OCI-LY1 (cell line): ENCODE measurements around the gene FUCA2.

ENCODE experiments used
- CTCF ChIP-seq: fragments of 200-600 bp; sonication (generic), shearing (Covaris generic); IDR thresholded peaks from 2 replicates; pipeline ENCODE4 v1.5.1; 2017; ENCODE audit warnings: mild to moderate bottlenecking, antibody characterized with exemption, low read length, moderate library complexity, mixed read lengths
- EZH2 ChIP-seq: fragments of 200-600 bp; sonication (generic), shearing (Covaris generic); IDR thresholded peaks from 2 replicates; pipeline ENCODE4 v1.8.0; 2017; ENCODE audit warnings: borderline replicate concordance, mixed run types, mild to moderate bottlenecking, antibody characterized with exemption, low read length, moderate library complexity, mixed read lengths

- no peak for TF ChIP-seq CTCF
- TF ChIP-seq EZH2 = no peak
Observed at GRCh38 chr6:143561105-143561704, 49.7 kb upstream of the FUCA2 start.
